Myocyte (in vitro differentiated cells): ENCODE data around the gene NTRK3. TPM values are rescaled to one million over a fixed set of nuclear protein-coding genes. Genes with fewer than 3 reads are reported as not detected.
"Not testable (repeated sequence)": the region's sequence is repeated elsewhere in the genome, so short reads cannot be mapped to it uniquely, and the experiment has no call there.

Source experiments
- DNase-seq: peaks from one replicate; pipeline ENCODE4 v3.0.0-alpha.2; 2012; ENCODE audit warnings: low read depth
- total RNA-seq: library from RNA; depleted of rRNA; stranded (reverse); fragments of >200 nt; gene quantifications from 2 replicates; pipeline ENCODE4 v1.2.3, GENCODE V29; 2014

Gene NTRK3
- total RNA-seq, 1 donor from 2014 or later: 0.32 TPM

DNA sequence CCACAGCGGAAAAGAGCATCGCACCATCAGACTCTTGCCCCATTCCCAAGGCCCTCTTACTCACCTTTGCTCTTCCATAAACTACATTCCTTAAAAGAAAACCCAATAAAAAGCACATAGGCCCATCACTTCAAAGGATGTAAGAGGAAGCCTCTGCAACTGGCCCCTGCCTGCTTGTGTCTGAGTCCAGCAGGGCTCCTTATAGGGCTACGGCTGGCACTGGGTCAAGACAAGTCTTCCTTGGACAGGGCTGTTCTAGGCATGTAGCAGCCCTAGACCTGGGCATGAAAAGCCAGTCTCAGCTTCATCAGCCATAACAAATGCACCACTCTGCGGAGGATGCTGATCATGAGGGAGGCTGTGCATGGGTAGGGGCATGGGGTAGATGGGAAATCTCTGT lies 218.3 kb downstream of the NTRK3 start:
- no peak for DNase-seq

DNA sequence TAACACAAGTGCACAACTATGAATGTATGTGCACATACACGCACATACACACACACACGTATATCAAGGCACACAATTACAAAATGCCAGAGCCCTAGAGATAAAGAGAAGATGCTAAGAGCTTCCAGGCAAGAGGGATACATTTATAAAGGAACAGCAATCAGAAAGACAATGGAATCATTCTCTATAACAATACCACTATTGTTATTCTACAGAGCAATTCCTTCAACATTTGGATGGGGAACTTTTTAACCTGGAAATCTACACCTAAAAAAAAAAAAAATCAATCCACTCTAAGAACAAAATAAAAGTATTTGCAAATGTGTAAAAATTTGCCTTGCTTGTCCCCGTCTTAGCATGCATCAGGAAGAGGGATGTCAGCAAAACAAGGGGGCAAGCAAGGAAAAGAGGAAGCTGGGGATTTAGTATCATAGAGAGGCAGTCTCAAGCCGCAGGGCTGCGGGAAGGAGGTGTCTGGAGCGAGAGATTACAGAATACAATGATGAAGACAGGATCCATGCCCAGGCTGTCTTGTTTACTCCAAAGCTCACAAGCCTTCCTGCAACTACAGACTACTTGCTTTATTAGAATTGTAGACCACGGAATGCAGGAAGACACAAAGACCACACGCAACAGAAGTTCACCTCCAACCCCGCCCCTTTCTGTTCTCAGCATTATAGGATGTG lies 220.2 kb downstream of the NTRK3 start:
- DNase-seq: no peak

DNA sequence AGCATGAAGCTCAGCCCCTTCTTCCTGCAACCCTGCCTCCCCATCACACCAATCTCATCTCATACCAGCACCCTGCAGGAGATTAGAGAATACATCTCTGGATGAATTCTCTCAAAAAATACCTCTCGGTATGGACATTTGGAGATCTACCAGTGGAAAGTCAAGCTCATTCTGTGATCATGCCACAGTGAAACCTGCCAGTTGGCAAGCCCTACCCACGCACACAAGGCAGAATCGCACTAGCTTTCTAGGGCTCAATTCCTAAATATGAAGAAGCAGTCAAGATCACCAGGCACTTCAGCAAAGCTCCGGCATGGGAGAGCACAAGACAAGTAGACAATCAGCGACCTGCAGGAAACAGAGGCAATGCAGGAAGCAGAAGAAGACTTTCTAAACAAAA lies 221.2 kb downstream of the NTRK3 start:
- no peak for DNase-seq

DNA sequence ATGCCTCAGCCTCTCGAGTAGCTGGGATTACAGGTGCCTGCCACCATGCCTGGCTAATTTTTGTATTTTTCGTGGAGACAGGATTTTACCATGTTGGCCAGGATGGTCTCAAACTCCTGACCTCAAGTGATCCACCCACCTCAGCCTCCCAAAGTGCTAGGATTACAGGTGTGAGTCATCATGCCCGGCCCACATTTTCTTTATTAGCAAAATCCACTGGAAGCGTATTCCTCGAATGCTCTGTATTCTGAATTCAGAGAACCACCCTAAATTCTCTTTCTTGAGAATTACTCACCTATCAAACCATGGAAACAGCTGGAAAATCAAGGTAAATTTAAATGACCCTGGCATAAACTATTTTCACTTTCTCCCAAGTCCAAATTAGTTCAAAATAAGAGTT lies 223.1 kb downstream of the NTRK3 start:
- not testable (repeated sequence) for DNase-seq

DNA sequence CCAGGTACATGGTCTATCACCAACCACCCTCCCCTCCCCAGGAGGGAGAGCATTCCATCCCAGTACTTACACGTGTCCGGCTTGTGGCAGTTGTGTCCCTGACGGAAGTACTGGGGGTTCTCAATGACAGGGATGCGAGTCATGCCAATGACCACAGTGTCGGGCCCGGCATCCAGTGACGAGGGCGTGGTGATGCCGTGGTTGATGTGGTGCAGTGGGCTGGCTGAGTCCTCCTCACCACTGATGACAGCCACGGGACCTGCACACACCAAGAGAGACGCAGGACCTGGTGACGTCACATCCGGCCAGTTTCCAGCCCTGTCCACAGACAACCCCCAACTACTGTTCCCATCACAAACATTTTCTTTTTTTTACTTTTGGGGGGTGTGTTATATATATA lies 223.8 kb downstream of the NTRK3 start:
- DNase-seq: peak; percentile 76

DNA sequence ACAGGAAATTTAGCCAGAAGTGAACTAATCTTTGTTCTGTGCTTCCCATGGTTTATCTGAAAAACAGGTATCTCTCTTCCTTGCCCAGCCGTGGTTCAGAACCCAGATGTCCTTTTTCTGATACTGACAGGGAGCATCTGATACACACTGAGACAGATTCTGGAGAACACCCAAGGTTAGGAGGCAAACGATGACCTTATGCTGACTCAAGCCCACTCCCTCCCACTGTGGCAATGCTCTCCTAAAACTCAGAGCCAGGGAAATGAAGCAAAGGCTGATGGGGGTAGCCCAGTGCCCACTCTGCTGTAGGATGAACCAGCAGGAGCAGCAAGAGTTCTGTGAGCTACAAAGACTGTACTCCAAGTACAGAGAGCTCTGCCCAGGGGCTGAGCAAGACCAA lies 225.1 kb downstream of the NTRK3 start:
- DNase-seq: no peak

DNA sequence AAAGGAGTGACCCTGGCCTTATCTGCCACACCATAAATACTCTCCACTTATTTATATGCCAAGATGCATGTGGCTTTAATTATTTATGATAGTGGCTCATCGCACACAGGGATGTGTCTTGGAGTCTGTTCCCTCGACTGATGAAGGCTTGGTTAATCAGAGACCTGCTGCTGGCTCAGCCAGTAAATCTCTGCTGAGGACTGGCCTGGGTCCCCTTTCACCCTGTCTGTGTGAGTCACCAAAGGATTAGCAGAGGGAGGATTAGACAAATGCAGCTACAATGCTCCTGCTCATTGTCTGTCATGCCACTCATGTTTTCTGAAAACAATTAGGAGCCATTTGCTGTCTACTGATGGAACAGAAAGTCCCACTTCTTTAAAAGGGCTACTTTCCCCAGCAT lies 226.8 kb downstream of the NTRK3 start:
- DNase-seq: peak; percentile 49

DNA sequence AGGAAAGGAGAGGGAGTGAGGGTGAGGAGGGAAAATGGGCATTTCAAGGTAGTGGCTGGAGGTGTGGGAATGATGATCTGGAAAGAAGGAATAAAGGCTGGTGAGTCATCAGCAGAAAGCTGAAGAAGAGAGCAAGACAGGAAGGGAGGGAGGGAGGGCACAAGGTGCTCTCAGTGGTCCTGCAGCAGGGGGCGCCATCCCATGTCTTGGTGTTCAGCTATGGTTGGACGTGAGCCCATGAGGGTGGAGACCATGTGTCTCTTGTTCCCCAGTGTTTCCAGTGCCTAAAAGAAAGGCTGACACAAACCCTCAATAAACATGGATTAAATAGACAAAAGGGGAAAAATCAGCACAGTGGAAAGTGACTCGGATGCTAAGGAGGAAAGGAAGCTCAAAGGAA lies 228.5 kb downstream of the NTRK3 start:
- DNase-seq: no peak

DNA sequence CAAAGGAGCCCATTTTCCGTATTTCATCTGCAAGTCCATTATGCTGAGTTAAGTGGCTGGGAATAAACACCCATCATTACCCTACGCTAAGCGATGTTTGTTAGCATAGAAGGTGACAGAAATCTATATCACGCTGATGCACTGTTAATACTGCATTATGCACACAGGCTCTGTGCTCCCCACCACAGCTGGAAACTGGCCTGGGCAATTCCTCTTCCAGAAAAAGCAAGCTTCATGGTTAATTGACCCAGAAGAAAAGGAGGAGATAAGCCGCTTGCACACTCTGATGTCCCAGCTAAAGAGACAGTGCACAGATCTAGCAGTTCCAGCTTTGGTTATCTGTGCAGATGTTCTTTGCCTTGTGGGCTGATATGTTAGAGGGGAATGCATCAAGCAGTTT lies 232.6 kb downstream of the NTRK3 start:
- DNase-seq: no peak

DNA sequence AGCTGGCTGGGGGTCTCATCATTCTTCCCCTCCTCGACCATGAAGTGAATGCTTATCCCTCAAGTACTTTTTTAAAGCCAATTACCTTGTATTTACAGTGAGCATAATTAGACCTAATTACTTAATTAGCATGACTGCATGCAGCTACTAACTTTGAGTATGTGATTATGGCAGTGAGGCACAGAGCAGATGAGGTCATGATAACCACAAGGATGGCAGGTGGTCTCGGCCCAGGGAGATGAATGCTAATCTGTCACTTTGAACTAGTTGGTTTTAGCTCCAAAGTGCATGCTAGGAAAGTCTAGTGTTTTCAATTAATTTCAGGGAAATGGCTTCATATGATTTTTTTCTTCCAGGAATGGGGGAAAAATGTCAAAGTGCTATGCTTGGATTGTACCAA lies 233.8 kb downstream of the NTRK3 start:
- DNase-seq: peak; percentile 37

DNA sequence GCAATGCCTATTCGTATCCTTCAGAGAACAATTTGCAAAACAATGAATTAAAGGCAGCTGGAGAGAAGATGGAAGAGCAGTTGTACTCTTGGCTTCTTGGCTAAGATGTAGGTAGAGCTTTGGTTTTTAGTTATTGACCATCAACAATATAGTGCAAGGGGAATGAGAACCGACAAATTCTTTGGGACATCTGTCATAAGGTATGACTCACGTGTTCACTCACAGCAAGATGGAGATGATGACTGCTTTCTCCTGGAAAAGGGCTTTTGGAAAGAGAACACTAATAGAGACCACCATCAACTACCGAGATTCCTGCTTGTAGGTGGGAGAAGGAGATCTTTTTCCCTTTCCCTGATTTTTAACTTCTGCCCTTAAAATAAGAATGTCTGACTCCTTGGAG lies 234.9 kb downstream of the NTRK3 start:
- DNase-seq: no peak

DNA sequence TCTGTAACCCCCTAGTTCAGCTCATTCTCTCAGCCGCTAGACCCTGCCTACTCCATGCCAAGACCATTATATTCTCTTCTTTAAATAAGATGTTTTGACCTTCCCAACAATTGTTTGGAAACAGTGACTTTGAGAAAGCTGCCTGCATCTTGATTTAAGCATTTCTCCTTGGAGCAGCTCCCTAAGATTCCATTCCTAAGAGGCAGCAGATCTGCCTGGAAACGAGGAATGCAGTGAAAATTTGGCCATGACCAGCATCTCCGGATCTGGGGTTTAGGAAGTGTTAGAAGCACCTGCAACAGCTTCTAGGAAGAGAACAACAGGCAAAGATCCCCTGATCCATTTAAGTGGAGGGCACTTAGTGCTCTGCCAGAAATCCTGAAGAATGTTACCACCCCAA lies 235.7 kb downstream of the NTRK3 start:
- no peak for DNase-seq

DNA sequence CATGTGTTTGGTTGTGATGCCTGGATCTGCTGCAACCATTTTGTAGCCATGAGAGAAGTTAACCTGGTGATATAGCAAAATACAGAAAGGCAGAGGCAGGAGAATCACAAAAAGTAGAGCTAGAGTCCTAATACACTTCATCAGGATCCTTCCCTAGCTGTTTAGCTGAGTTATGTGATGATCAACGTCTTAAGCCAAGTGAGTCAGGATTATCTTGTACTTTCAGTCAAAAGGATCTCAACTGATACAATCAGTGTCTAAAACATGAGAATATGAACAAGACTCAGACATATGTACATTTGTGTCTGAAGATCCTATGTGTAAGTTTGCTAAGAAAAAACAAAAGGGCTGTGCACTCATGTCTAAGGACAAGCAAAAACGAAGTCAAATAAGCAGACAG lies 236.9 kb downstream of the NTRK3 start:
- no peak for DNase-seq

DNA sequence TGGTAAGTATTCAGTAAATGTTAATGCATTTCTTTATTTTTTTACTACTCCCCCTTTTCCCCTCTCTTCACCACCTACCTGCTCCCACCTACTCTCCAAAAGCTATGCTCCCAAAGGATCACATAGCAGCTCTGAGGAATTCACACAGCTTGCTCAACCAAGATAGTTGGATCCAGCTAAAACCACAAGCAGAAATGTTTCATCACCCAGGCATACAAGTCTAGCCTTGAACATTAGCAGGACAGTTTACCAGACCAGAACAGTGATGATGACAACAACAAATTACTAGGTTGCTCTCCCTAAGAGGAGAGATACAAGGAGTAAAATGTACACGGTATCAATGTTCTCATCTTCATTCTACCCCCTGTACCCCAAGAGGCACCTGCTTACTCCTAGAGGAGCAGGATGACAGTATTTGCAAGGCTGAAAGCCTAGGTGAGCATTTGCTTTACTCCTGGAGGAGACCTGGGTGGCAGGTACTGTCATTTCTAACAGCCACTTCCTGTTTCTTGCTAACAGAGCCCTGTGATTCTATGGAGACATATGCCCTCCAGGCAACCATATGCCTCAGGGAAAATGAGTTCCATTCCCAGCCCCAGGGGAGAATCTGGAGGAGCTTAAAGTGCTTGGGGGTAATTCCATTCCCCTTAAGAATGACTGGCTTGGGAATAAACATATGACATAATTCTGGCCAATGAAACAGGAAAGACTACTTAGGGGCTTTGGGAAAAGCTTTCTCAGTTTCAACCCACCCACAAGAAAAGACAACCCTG lies 237.5 kb downstream of the NTRK3 start:
- DNase-seq: peak; percentile 32

DNA sequence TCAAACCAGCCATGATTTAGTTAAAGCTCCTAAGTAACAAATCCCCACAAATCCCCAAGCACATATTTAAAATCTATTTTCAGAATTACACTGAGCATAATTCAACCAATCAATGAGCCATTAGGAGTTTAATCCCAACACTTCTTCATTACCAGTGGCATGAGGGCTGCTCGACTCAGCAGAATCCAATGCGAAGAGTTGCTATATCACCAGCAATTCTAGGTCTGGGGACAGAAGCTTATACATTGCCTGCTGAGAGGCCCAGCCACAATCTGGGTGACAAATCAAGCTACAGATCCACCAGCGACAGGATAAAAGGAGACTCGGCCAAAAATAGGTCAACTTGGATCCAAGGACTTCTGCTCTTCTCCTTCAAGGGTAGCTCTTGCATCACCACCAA lies 238.8 kb downstream of the NTRK3 start:
- no peak for DNase-seq

DNA sequence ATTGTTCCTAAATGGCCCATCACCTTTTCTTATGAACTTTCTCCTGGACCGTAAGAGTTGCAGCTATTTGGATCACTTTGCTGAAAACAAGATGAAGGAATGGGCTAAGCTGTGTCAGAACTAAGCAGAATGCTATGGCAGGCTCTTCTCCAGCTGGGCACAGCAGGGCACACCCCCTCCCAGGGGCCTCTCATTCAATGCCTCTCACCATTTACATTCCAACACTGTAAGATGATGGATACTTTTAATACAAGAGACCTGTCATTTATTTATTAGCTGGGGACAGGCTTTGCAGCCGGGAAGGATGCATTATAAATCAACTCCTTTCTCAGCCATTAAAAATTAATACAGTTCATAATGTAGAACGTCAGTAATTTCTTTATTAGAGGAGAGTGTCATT lies 240.1 kb downstream of the NTRK3 start:
- DNase-seq: no peak

DNA sequence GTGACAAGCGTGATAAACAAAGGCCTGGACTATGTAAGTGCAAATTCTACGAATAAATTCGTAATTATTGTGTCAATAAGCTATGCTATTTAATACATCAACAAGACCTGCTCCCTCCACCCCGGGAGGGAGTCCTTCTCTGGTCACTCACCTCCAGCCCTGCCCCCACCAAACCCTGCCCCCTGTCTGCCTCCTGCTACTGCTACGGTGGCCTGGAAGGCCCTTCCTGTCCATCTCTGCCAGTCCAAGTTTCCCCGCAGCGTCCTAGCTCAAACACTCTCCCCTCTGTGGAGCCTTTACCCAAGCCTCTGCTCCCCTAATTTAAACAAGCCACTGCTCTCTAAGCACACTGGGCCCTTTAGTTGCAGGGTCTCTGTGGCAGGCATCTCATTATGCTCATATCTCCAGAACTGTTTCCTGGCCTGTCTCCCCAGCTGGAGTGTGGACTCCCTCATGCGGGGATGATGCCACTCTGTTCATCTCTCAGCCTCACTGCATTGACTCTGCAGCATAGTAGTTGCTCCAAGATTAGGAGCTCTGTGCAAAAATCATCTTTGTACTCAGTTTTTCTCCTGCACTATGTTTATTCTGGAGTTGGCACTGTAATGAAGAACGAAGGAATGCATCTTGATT lies 241.2 kb downstream of the NTRK3 start:
- DNase-seq: no peak

DNA sequence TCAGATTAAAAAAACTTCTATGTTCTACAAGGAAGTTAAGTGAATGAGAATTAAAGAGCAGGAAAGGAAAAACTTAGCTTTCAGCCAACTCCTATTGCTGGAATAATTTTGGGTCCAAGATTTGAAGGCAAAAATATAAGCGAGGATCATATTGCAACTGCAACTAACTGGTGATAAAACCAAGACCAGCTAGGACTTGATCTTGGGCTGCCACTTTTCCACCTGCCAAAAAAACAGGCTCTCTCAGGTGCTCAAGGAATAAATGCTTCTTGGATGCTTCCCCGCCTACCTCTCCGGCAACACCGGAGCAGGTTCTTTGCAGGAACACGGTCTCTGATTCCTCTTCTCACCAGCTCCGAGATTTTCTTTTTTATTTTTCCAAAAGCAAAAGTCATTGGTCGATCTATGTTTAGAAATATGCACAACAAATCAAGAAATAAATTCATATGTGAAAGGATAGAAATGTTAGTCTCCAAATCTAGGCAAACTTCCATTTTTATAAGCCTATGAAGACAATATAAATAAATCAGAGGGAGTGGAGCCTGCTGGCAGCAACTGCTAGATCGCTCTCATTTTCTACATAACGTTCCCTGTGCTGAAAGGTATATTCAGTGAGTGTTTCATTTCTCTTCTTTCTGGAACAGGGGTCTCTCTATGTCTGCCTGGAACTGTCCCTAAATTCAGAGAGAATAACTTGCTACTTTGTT lies 241.9 kb downstream of the NTRK3 start:
- no peak for DNase-seq

DNA sequence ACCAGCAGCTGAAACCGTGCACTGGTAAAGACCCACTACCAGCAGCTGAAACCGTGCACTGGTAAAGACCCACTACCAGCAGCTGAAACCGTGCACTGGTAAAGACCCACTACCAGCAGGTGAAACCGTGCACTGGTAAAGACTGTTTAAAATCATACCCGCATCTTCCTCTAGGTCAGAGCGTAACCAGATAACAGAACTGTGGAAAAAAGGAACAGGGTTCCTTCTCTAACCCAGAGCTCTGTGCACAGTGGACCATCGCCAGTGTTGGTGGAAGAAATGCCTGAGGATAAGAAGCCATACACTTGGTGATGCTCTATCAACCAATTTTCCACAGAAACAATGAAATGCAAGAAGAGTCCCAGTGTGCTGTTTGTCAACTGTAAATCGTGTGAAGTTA lies 243.4 kb downstream of the NTRK3 start:
- DNase-seq: no peak

DNA sequence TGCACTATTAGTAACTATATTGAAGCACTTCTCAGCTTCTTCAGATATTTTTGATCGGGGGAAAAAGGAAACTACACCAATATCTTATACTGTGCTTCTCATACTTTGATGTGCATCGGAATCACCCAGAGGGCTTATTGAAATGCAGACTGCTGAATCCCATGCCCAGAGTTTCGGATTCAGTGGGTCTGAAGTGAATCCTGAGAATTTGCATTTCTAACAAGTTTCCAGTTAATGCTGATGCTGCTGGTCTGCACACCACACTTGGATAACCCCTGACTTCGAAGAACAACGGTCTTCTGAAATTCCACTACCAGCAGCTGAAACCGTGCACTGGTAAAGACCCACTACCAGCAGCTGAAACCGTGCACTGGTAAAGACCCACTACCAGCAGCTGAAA lies 243.9 kb downstream of the NTRK3 start:
- DNase-seq: no peak

DNA sequence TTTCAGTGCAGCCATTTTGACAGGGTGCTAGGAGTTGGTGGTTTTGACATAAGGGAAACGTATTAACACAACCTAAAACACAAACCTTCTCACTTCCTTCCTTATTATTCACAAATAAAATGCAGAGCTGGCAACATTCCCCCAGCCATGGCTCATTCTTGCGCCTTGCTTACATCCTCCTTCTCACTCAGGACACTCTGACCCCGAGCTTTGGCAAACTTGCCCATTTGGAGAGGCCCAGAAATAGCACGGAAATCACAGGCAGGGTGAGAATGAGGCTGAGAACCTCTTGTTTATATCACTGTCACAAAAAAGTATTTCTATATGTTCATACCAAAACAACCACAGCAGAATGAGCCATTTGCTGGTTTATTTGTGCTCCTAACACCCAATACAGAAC lies 244.3 kb downstream of the NTRK3 start:
- DNase-seq: no peak

DNA sequence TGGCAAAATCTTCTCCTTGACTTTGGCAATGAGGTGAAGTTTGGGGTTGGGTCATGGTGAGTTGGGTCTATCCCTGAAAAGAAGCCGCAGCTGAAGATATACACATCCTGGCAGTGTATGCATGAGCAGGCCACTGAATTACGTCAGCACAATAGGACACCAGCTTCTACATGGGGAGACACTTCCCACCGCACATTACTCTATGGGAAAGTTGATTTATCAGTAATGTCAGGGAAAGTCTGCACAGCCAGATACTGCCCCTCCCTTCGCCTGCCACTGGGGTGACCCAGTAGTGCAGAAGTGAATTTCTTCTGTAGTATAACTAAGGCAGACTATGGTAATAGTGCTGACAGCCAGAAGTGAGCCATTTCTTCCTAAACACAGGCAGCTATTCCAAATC lies 245.0 kb downstream of the NTRK3 start:
- DNase-seq: no peak
